ENCODE data around the gene TSC2.

GRCh38 chr16:2047330-2048115 lies at the start of gene TSC2, which contains the start of gene NTHL1:
- TF ChIP-seq CTCF (IDR thresholded peaks at IDR 0.05) (peak; percentile 15 to 75 (median 45)), POLR2A (IDR thresholded peaks at IDR 0.05) (peak in 2 of 3 donors; percentile 32 to 37)
